K562 (cell line): ENCODE measurements around the gene BORCS8. TPM values are rescaled to one million over a fixed set of nuclear protein-coding genes. Genes with fewer than 3 reads are reported as not detected.

ENCODE experiments used
- DEAF1 ChIP-seq: fragments of 450-650 bp; formaldehyde crosslinking; IDR thresholded peaks from 2 replicates; pipeline ENCODE4 v1.4.0; 2020; ENCODE audit warnings: mild to moderate bottlenecking, moderate library complexity
- DNMT1 ChIP-seq: fragments of 450-650 bp; IDR thresholded peaks from 2 replicates; pipeline ENCODE4 v1.6.1; 2016; ENCODE audit warnings: antibody characterized with exemption, mild to moderate bottlenecking
- E2F8 ChIP-seq: fragments of 450-650 bp; IDR thresholded peaks from 2 replicates; pipeline ENCODE4 v1.7.1; 2018; ENCODE audit warnings: mild to moderate bottlenecking, low read depth; ENCODE audit not compliant: partially characterized antibody
- KDM5B ChIP-seq: fragments of 200-600 bp; sonication (generic); IDR thresholded peaks from 2 replicates; pipeline ENCODE4 v1.6.1; 2012; ENCODE audit warnings: low read depth, mild to moderate bottlenecking, moderate library complexity, low read length, control low read depth, inconsistent platforms; ENCODE audit not compliant: insufficient replicate concordance
- KLF13 ChIP-seq: fragments of 450-650 bp; IDR thresholded peaks from 2 replicates; pipeline ENCODE4 v1.6.1; 2016; ENCODE audit warnings: missing genetic modification characterization, low read depth, mild to moderate bottlenecking, missing compliant biosample characterization, moderate library complexity, borderline replicate concordance
- MAZ ChIP-seq, 2 experiments: fragments of 450-650 bp in 1 of 2; sonication (generic) in 1 of 2; formaldehyde crosslinking; IDR thresholded peaks in 1 of 2; conservative IDR thresholded peaks in 1 of 2; 2 replicates each; pipeline versions ENCODE4 v1.4.0 to v1.5.0; 2020; ENCODE audit warnings: mild to moderate bottlenecking in 1 of 2, missing genetic modification reagents in 1 of 2
- MYBL2 ChIP-seq, 2 experiments: fragments of 450-650 bp in 1 of 2; sonication (generic) in 1 of 2; formaldehyde crosslinking in 1 of 2; IDR thresholded peaks; 2 replicates each; pipeline versions ENCODE4 v1.6.1 to v1.8.1; 2017 to 2022; ENCODE audit warnings: borderline replicate concordance in 1 of 2, inconsistent platforms in 1 of 2, low read depth in 1 of 2, mild to moderate bottlenecking in 1 of 2, missing genetic modification reagents in 1 of 2, moderate library complexity in 1 of 2
- NELFE ChIP-seq: IDR thresholded peaks from 2 replicates; pipeline ENCODE4 v1.6.1; 2011; ENCODE audit warnings: mild to moderate bottlenecking; ENCODE audit not compliant: insufficient read depth, insufficient read length
- NUFIP1 ChIP-seq: fragments of 450-650 bp; IDR thresholded peaks from 2 replicates; pipeline ENCODE4 v1.6.1; 2018; ENCODE audit not compliant: partially characterized antibody
- SP1 ChIP-seq: sonication (generic); formaldehyde crosslinking; IDR thresholded peaks from 2 replicates; pipeline ENCODE4 v1.8.1; 2022; ENCODE audit warnings: mild to moderate bottlenecking, missing genetic modification reagents
- SRSF1 ChIP-seq: fragments of 200-400 bp; formaldehyde crosslinking; IDR thresholded peaks from 2 replicates; pipeline ENCODE4 v1.6.1; 2017; ENCODE audit warnings: mild to moderate bottlenecking, low read depth, low read length, moderate library complexity
- ZC3H4 ChIP-seq: sonication (generic); formaldehyde crosslinking; IDR thresholded peaks from 2 replicates; pipeline ENCODE4 v1.9.0; 2021; ENCODE audit warnings: missing genetic modification reagents, borderline replicate concordance
- ZNF436 ChIP-seq: fragments of 250-450, 450-650 bp; sonication (Bioruptor Pico); formaldehyde crosslinking; IDR thresholded peaks from 2 replicates; pipeline ENCODE4 v1.7.0; 2020; ENCODE audit warnings: mild to moderate bottlenecking
- polyA plus RNA-seq, 8 experiments: library from polyadenylated mRNA; depleted of rRNA in 4 of 8; stranded (reverse) in 5 of 8; unstranded in 3 of 8; fragments of >200 nt; fragmentation: Nextera tagmentation in 2 of 8; fragmentation: Illumina TruSeq in 1 of 8; extraction: Ambion mirVana in 2 of 8; extraction: Trizol in 1 of 8; gene quantifications; 2 replicates each; pipeline versions ENCODE4 v1.2.1 to v1.2.3, GENCODE V29; 2011 to 2014; ENCODE audit warnings: inconsistent platforms in 1 of 8, missing spikeins in 1 of 8
- total RNA-seq, 7 experiments: library from RNA; depleted of rRNA in 6 of 7; stranded (reverse); fragments of >200 nt in 6 of 7; fragmentation: Illumina TruSeq in 2 of 7; extraction: Trizol in 2 of 7; gene quantifications; 2 replicates each; pipeline versions ENCODE4 v1.2.1 to v1.2.3, GENCODE V29; 2011 to 2021; ENCODE audit warnings: low replicate concordance in 1 of 7
- TF ChIP-seq, protein P1 (sequence below): IDR thresholded peaks from 3 replicates; pipeline ENCODE4 v1.6.1; 2011; ENCODE audit warnings: borderline replicate concordance, mild to moderate bottlenecking; ENCODE audit not compliant: insufficient read length, insufficient read depth
- TF ChIP-seq, protein P2 (sequence below): IDR thresholded peaks from 2 replicates; pipeline ENCODE4 v1.6.1; 2012; ENCODE audit warnings: low read depth, low read length, improper control_type of control experiment, borderline replicate concordance
- TF ChIP-seq, protein P3 (sequence below): sonication (generic); formaldehyde crosslinking; IDR thresholded peaks from 2 replicates; pipeline ENCODE4 v1.8.1; 2023; ENCODE audit warnings: mild to moderate bottlenecking, missing genetic modification reagents

The BORCS8 gene
- total and polyA plus RNA-seq, 9 of the 15 experiments (the other 6 are each of a cell fraction or from before 2014, with no cell fraction given), result 4.6 to 33.6 (median 16.3) TPM

DNA sequence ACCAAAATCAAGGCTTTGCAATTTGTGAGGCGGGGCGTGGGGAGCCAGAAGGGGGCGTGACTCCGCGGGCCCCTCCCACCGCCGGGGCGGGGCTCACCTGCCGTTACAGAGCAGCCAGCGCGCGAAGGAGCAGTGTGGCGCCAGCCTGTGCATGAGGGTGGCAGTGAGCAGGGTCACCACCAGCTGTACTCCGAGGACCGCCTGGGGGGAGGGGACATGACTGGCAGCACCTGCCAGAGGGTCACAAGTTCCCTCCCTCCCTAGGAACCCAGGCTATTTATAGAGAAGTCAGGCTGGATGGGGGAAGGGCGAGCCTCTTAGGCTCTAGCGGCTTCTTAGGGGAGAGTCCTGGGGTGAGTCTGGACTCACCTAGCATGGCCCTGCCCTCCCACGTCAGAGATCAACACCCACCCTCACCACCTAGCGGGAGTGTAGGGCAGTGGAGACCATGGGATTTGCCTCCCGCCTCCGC lies 57.2 kb downstream of the BORCS8 start (continued):
- TF ChIP-seq E2F8, result peak; percentile 71
- TF ChIP-seq NELFE, result no peak
- TF ChIP-seq DEAF1 (CRISPR knock-in tag), result no peak; the same call in 1 of the 2 replicates
- TF ChIP-seq MAZ (CRISPR knock-in tag; conservative IDR thresholded peaks at IDR 0.05 in 1 of 2, IDR thresholded peaks at IDR 0.05 in 1 of 2), result peak; percentile 86 to 91
- no peak for TF ChIP-seq DNMT1
- TF ChIP-seq KDM5B, result peak; percentile 72
- TF ChIP-seq KLF13, result peak; percentile 60; the same call in 1 of the 2 replicates
- TF ChIP-seq NUFIP1, result no peak
- TF ChIP-seq ZNF436 (CRISPR knock-in tag), result no peak
- TF ChIP-seq SP1 (CRISPR knock-in tag), result peak; percentile 87
- TF ChIP-seq, protein P1, sequence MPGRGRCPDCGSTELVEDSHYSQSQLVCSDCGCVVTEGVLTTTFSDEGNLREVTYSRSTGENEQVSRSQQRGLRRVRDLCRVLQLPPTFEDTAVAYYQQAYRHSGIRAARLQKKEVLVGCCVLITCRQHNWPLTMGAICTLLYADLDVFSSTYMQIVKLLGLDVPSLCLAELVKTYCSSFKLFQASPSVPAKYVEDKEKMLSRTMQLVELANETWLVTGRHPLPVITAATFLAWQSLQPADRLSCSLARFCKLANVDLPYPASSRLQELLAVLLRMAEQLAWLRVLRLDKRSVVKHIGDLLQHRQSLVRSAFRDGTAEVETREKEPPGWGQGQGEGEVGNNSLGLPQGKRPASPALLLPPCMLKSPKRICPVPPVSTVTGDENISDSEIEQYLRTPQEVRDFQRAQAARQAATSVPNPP, result no peak
- TF ChIP-seq, protein P2, sequence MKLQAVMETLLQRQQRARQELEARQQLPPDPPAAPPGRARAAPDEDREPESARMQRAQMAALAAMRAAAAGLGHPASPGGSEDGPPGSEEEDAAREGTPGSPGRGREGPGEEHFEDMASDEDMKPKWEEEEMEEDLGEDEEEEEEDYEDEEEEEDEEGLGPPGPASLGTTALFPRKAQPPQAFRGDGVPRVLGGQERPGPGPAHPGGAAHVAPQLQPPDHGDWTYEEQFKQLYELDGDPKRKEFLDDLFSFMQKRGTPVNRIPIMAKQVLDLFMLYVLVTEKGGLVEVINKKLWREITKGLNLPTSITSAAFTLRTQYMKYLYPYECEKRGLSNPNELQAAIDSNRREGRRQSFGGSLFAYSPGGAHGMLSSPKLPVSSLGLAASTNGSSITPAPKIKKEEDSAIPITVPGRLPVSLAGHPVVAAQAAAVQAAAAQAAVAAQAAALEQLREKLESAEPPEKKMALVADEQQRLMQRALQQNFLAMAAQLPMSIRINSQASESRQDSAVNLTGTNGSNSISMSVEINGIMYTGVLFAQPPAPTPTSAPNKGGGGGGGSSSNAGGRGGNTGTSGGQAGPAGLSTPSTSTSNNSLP, result no peak
- TF ChIP-seq SRSF1, result no peak
- no peak for TF ChIP-seq ZC3H4 (CRISPR knock-in tag)
- TF ChIP-seq MYBL2 (IDR thresholded peaks at IDR 0.05; ENCODE audit: low read depth), result no peak
- TF ChIP-seq MYBL2 (CRISPR knock-in tag; IDR thresholded peaks at IDR 0.05; ENCODE audit: borderline replicate concordance), result no peak
- TF ChIP-seq, protein P3, sequence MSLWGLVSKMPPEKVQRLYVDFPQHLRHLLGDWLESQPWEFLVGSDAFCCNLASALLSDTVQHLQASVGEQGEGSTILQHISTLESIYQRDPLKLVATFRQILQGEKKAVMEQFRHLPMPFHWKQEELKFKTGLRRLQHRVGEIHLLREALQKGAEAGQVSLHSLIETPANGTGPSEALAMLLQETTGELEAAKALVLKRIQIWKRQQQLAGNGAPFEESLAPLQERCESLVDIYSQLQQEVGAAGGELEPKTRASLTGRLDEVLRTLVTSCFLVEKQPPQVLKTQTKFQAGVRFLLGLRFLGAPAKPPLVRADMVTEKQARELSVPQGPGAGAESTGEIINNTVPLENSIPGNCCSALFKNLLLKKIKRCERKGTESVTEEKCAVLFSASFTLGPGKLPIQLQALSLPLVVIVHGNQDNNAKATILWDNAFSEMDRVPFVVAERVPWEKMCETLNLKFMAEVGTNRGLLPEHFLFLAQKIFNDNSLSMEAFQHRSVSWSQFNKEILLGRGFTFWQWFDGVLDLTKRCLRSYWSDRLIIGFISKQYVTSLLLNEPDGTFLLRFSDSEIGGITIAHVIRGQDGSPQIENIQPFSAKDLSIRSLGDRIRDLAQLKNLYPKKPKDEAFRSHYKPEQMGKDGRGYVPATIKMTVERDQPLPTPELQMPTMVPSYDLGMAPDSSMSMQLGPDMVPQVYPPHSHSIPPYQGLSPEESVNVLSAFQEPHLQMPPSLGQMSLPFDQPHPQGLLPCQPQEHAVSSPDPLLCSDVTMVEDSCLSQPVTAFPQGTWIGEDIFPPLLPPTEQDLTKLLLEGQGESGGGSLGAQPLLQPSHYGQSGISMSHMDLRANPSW (CRISPR knock-in tag), result no peak
